Liver (tissue), 9 donors: ENCODE data around the gene SETD3. TPM values are rescaled to one million over a fixed set of nuclear protein-coding genes. Genes with fewer than 3 reads are reported as not detected.

Experiments
- DNase-seq: peaks from one replicate; pipeline ENCODE4 v3.0.0-alpha.2; 2017; ENCODE audit warnings: low spot score
- H3K27ac ChIP-seq, 2 donors: one replicate each; pipeline ENCODE4 v1.7.0; 2013; ENCODE audit warnings: inconsistent platforms in 2 of 2, low read length in 2 of 2, control low read depth in 1 of 2, low read depth in 1 of 2, mild to moderate bottlenecking in 1 of 2
- H3K27me3 ChIP-seq, 4 donors: one replicate each; pipeline versions ENCODE4 v1.6.1 to v1.7.0; 2013; ENCODE audit warnings: low read length in 3 of 4, inconsistent platforms in 1 of 4, mild to moderate bottlenecking in 1 of 4, moderate library complexity in 1 of 4; ENCODE audit not compliant: control insufficient read depth in 4 of 4, insufficient read depth in 4 of 4
- H3K36me3 ChIP-seq, 4 donors: one replicate each; pipeline versions ENCODE4 v1.6.1 to v1.7.0; 2013; ENCODE audit warnings: low read length in 3 of 4, mild to moderate bottlenecking in 3 of 4, low read depth in 1 of 4, moderate library complexity in 1 of 4; ENCODE audit not compliant: control insufficient read depth in 4 of 4, insufficient read depth in 3 of 4
- H3K4me1 ChIP-seq, 4 donors: one replicate each; pipeline versions ENCODE4 v1.6.1 to v1.7.0; 2013; ENCODE audit warnings: low read length in 3 of 4, mild to moderate bottlenecking in 3 of 4, moderate library complexity in 1 of 4; ENCODE audit not compliant: control insufficient read depth in 4 of 4, insufficient read depth in 4 of 4
- H3K4me3 ChIP-seq, 3 donors: one replicate each; pipeline versions ENCODE4 v1.6.1 to v1.7.0; 2013; ENCODE audit warnings: low read length in 3 of 3, control low read depth in 1 of 3, low read depth in 1 of 3, mild to moderate bottlenecking in 1 of 3
- H3K9ac ChIP-seq, 2 donors: one replicate each; pipeline ENCODE4 v1.7.0; 2013; ENCODE audit warnings: low read length in 2 of 2, mild to moderate bottlenecking in 2 of 2, moderate library complexity in 2 of 2, control low read depth in 1 of 2, low read depth in 1 of 2
- H3K9me3 ChIP-seq, 4 donors: one replicate each; pipeline versions ENCODE4 v1.6.1 to v1.7.0; 2013; ENCODE audit warnings: low read length in 3 of 4; ENCODE audit not compliant: control insufficient read depth in 4 of 4
- EGR1 ChIP-seq, 2 donors: IDR thresholded peaks; 2 replicates each; pipeline ENCODE4 v1.6.1; 2016 to 2018; ENCODE audit warnings: antibody characterized with exemption in 2 of 2, low read depth in 2 of 2
- FOXA1 ChIP-seq: IDR thresholded peaks from 2 replicates; pipeline ENCODE4 v1.6.1; 2016; ENCODE audit warnings: antibody characterized with exemption
- FOXA2 ChIP-seq: IDR thresholded peaks from 2 replicates; pipeline ENCODE4 v1.6.1; 2016; ENCODE audit warnings: antibody characterized with exemption
- GABPA ChIP-seq, 2 donors: IDR thresholded peaks in 1 of 2; conservative IDR thresholded peaks in 1 of 2; 2 replicates each; pipeline ENCODE4 v1.6.1; 2016; ENCODE audit warnings: antibody characterized with exemption in 2 of 2, mild to moderate bottlenecking in 1 of 2, moderate library complexity in 1 of 2
- HNF4A ChIP-seq, 2 donors: conservative IDR thresholded peaks; 2 replicates each; pipeline ENCODE4 v1.6.1; 2016; ENCODE audit warnings: antibody characterized with exemption in 2 of 2, mild to moderate bottlenecking in 2 of 2
- HNF4G ChIP-seq: IDR thresholded peaks from 2 replicates; pipeline ENCODE4 v1.6.1; 2016; ENCODE audit warnings: antibody characterized with exemption
- JUND ChIP-seq, 2 donors: IDR thresholded peaks; 2 replicates each; pipeline ENCODE4 v1.6.1; 2016; ENCODE audit warnings: antibody characterized with exemption in 2 of 2
- MAX ChIP-seq: IDR thresholded peaks from 2 replicates; pipeline ENCODE4 v1.6.1; 2016; ENCODE audit warnings: antibody characterized with exemption
- NR2F2 ChIP-seq: IDR thresholded peaks from 2 replicates; pipeline ENCODE4 v1.6.1; 2016; ENCODE audit warnings: antibody characterized with exemption
- RAD21 ChIP-seq, 2 donors: IDR thresholded peaks; 2 replicates each; pipeline ENCODE4 v1.6.1; 2016; ENCODE audit warnings: antibody characterized with exemption in 2 of 2, mild to moderate bottlenecking in 2 of 2
- RXRA ChIP-seq, 2 donors: IDR thresholded peaks; 2 replicates each; pipeline ENCODE4 v1.6.1; 2017 to 2018; ENCODE audit warnings: antibody characterized with exemption in 2 of 2, mild to moderate bottlenecking in 1 of 2
- SP1 ChIP-seq: IDR thresholded peaks from 2 replicates; pipeline ENCODE4 v1.6.1; 2018; ENCODE audit warnings: antibody characterized with exemption, mild to moderate bottlenecking
- TAF1 ChIP-seq: conservative IDR thresholded peaks from 2 replicates; pipeline ENCODE4 v1.6.1; 2016; ENCODE audit warnings: antibody characterized with exemption, mild to moderate bottlenecking
- YY1 ChIP-seq: IDR thresholded peaks from 2 replicates; pipeline ENCODE4 v1.6.1; 2016; ENCODE audit warnings: antibody characterized with exemption, mild to moderate bottlenecking
- ZBTB33 ChIP-seq: IDR thresholded peaks from 2 replicates; pipeline ENCODE4 v1.6.1; 2016; ENCODE audit warnings: antibody characterized with exemption
- WGBS: extraction: QIAGEN DNeasy Blood & Tissue Kit; methylation state at CpG from one replicate; pipeline ENCODE4 v1.1.7; 2013; 5-methylcytosine and 5-hydroxymethylcytosine counted together
- polyA plus RNA-seq, 2 donors: library from polyadenylated mRNA; stranded (reverse) in 1 of 2; unstranded in 1 of 2; fragments of 200-250 nt in 1 of 2; fragments of >200 nt in 1 of 2; fragmentation: Nextera tagmentation in 1 of 2; extraction: Ambion mirVana in 1 of 2; gene quantifications; one replicate each; pipeline versions ENCODE4 v1.2.1 to v1.2.3, GENCODE V29; 2013 to 2015
- total RNA-seq, 2 donors: library from RNA; depleted of rRNA; stranded (reverse); fragments of >200 nt; gene quantifications; one replicate each; pipeline ENCODE4 v1.2.3, GENCODE V29; 2014
- TF ChIP-seq, protein P1 (sequence below): fragments of 150-350 bp; IDR thresholded peaks from 2 replicates; pipeline ENCODE4 v1.5.1; 2017; ENCODE audit warnings: improper control_type of control experiment, low read depth, low read length; ENCODE audit not compliant: missing input control
- TF ChIP-seq, protein P2 (sequence below): IDR thresholded peaks from 2 replicates; pipeline ENCODE4 v1.6.1; 2016; ENCODE audit warnings: antibody characterized with exemption, mild to moderate bottlenecking
- TF ChIP-seq, protein P3 (sequence below): IDR thresholded peaks from 2 replicates; pipeline ENCODE4 v1.6.1; 2016; ENCODE audit warnings: antibody characterized with exemption
- donor health status: healthy.
- donor health status: healthy.
- donor health status: healthy.
- donor health status: healthy.
- donor health status: healthy.

Gene SETD3
- total and polyA plus RNA-seq, 4 donors: 18.7 to 39.7 (median 19.4) TPM

GRCh38 chr14:99517643-99518381 lies 37.2 kb upstream of the SETD3 start:
- Histone ChIP-seq H3K4me1 (peaks cover 0 to 8% (median 3%) of the 10 kb centered on the region in 4 donors), H3K9ac (no peak overlapping the region), H3K9me3 (no peaks in the 10 kb centered on the region), H3K27ac (no peak overlapping the region), H3K36me3 (peaks cover 3 to 29% (median 6%) of the 10 kb centered on the region in 4 donors), H3K4me3 (no peak overlapping the region), H3K27me3 (no peaks in the 10 kb centered on the region)
- no peak for DNase-seq
- TF ChIP-seq, protein P1, sequence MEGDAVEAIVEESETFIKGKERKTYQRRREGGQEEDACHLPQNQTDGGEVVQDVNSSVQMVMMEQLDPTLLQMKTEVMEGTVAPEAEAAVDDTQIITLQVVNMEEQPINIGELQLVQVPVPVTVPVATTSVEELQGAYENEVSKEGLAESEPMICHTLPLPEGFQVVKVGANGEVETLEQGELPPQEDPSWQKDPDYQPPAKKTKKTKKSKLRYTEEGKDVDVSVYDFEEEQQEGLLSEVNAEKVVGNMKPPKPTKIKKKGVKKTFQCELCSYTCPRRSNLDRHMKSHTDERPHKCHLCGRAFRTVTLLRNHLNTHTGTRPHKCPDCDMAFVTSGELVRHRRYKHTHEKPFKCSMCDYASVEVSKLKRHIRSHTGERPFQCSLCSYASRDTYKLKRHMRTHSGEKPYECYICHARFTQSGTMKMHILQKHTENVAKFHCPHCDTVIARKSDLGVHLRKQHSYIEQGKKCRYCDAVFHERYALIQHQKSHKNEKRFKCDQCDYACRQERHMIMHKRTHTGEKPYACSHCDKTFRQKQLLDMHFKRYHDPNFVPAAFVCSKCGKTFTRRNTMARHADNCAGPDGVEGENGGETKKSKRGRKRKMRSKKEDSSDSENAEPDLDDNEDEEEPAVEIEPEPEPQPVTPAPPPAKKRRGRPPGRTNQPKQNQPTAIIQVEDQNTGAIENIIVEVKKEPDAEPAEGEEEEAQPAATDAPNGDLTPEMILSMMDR: no peak
- TF ChIP-seq FOXA2 (no peak), NR2F2 (no peak), MAX (no peak), YY1 (no peak), JUND (IDR thresholded peaks at IDR 0.05) (no peak), HNF4G (no peak), RXRA (IDR thresholded peaks at IDR 0.05) (no peak), FOXA1 (no peak), SP1 (no peak), TAF1 (no peak), GABPA (IDR thresholded peaks at IDR 0.05 in 1 of 2, conservative IDR thresholded peaks at IDR 0.05 in 1 of 2) (no peak), ZBTB33 (no peak), HNF4A (conservative IDR thresholded peaks at IDR 0.05) (no peak), RAD21 (IDR thresholded peaks at IDR 0.05) (no peak), EGR1 (IDR thresholded peaks at IDR 0.05; ENCODE audit: low read depth in 2 of 2) (no peak)
- TF ChIP-seq, protein P2, sequence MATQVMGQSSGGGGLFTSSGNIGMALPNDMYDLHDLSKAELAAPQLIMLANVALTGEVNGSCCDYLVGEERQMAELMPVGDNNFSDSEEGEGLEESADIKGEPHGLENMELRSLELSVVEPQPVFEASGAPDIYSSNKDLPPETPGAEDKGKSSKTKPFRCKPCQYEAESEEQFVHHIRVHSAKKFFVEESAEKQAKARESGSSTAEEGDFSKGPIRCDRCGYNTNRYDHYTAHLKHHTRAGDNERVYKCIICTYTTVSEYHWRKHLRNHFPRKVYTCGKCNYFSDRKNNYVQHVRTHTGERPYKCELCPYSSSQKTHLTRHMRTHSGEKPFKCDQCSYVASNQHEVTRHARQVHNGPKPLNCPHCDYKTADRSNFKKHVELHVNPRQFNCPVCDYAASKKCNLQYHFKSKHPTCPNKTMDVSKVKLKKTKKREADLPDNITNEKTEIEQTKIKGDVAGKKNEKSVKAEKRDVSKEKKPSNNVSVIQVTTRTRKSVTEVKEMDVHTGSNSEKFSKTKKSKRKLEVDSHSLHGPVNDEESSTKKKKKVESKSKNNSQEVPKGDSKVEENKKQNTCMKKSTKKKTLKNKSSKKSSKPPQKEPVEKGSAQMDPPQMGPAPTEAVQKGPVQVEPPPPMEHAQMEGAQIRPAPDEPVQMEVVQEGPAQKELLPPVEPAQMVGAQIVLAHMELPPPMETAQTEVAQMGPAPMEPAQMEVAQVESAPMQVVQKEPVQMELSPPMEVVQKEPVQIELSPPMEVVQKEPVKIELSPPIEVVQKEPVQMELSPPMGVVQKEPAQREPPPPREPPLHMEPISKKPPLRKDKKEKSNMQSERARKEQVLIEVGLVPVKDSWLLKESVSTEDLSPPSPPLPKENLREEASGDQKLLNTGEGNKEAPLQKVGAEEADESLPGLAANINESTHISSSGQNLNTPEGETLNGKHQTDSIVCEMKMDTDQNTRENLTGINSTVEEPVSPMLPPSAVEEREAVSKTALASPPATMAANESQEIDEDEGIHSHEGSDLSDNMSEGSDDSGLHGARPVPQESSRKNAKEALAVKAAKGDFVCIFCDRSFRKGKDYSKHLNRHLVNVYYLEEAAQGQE: no peak
- TF ChIP-seq, protein P3, sequence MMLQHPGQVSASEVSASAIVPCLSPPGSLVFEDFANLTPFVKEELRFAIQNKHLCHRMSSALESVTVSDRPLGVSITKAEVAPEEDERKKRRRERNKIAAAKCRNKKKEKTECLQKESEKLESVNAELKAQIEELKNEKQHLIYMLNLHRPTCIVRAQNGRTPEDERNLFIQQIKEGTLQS: no peak
- 64% methylated on average over 16 of the region's 16 CpGs for WGBS
